Endometrial microvascular endothelial cells (primary cell): ENCODE data around the gene TMEM151B. TPM values are rescaled to one million over a fixed set of nuclear protein-coding genes. Genes with fewer than 3 reads are reported as not detected.

Source experiments
- in situ Hi-C: cut with HindIII; loops from 2 replicates; pipeline ENCODE4 v1.10.0; 2017; ENCODE audit warnings: low sequenced_read_pairs, low pct_unique_long_range_greater_than_20kb; ENCODE audit errors: inconsistent ontology term
- total RNA-seq: library from RNA; depleted of rRNA; stranded (reverse); fragments of >200 nt; gene quantifications from one replicate; pipeline ENCODE4 v1.2.3, GENCODE V29; 2015; ENCODE audit errors: inconsistent ontology term

TMEM151B gene
- total RNA-seq, 1 donor from 2014 or later = not detected

- in situ Hi-C loops = loop anchor here (10.0 kb wide), 1 partner anchor 125 kb away; no protein-coding TSS in a partner anchor
These were observed 40.1 kb upstream of the TMEM151B start for GRCh38 chr6:44230034-44230675.

GRCh38 chr6:44231426-44231825 lies 38.8 kb upstream of the TMEM151B start:
- in situ Hi-C loops = loop anchor here (10.0 kb wide), 1 partner anchor 127 kb away; no protein-coding TSS in a partner anchor

GRCh38 chr6:44232676-44233566 lies 37.3 kb upstream of the TMEM151B start:
- in situ Hi-C loops = loop anchor here (10.0 kb wide), 1 partner anchor 128 kb away; no protein-coding TSS in a partner anchor

GRCh38 chr6:44233567-44234100 lies 36.6 kb upstream of the TMEM151B start:
- in situ Hi-C loops = loop anchor here (10.0 kb wide), 1 partner anchor 129 kb away; no protein-coding TSS in a partner anchor

GRCh38 chr6:44234101-44235025 lies 35.9 kb upstream of the TMEM151B start:
- in situ Hi-C loops = loop anchor here (10.0 kb wide), 1 partner anchor 130 kb away; no protein-coding TSS in a partner anchor

- in situ Hi-C loops = loop anchor here (10.0 kb wide), 1 partner anchor 130 kb away; no protein-coding TSS in a partner anchor
These were observed 35.0 kb upstream of the TMEM151B start for GRCh38 chr6:44235269-44235668.

GRCh38 chr6:44235891-44236516 lies 34.2 kb upstream of the TMEM151B start:
- in situ Hi-C loops = loop anchor here (10.0 kb wide), 1 partner anchor 131 kb away; no protein-coding TSS in a partner anchor

GRCh38 chr6:44237021-44237812 lies 33.0 kb upstream of the TMEM151B start:
- in situ Hi-C loops = loop anchor here (10.0 kb wide), 1 partner anchor 132 kb away; no protein-coding TSS in a partner anchor

- in situ Hi-C loops = loop anchor here (10.0 kb wide), 1 partner anchor 133 kb away; no protein-coding TSS in a partner anchor
These were observed 32.3 kb upstream of the TMEM151B start for GRCh38 chr6:44237813-44238433.

GRCh38 chr6:44238687-44239350 lies 31.4 kb upstream of the TMEM151B start:
- in situ Hi-C loops = loop anchor here (10.0 kb wide), 1 partner anchor 134 kb away; no protein-coding TSS in a partner anchor

- in situ Hi-C loops = no loop called here
These were observed 26.9 kb upstream of the TMEM151B start for GRCh38 chr6:44243345-44243744.

- in situ Hi-C loops = no loop called here
These were observed 24.8 kb upstream of the TMEM151B start for GRCh38 chr6:44245391-44245911.

- in situ Hi-C loops = no loop called here
These were observed 24.2 kb upstream of the TMEM151B start for GRCh38 chr6:44245912-44246662.

GRCh38 chr6:44246663-44247337 lies 23.4 kb upstream of the TMEM151B start, which contains the start of gene HSP90AB1:
Gene HSP90AB1 (plus strand): TSS chr6:44247101. CDS start chr6:44248630, 1,529 bp downstream.
- in situ Hi-C loops = no loop called here
